Stimulated activated naive CD8-positive, alpha-beta T cell treated with anti-CD3 and anti-CD28 coated beads, Interleukin-15, Interleukin-2, amounts not matched to agents 100 ng/mL and 50 ng/mL, for 24 hours (primary cell): ENCODE data around the gene POLR2H.

ENCODE experiments used
- H3K27ac Mint-ChIP-seq: one replicate; pipeline ENCODE4 v1.8.0; 2021; ENCODE audit warnings: mild to moderate bottlenecking, mixed read lengths
- H3K27me3 Mint-ChIP-seq: one replicate; pipeline ENCODE4 v1.8.0; 2021; ENCODE audit warnings: mixed read lengths
- H3K36me3 Mint-ChIP-seq: one replicate; pipeline ENCODE4 v1.8.0; 2021; ENCODE audit warnings: low read depth, mixed read lengths
- H3K4me1 Mint-ChIP-seq: one replicate; pipeline ENCODE4 v1.8.0; 2021; ENCODE audit warnings: low read depth, mixed read lengths
- H3K4me3 Mint-ChIP-seq: one replicate; pipeline ENCODE4 v1.8.0; 2021; ENCODE audit warnings: mild to moderate bottlenecking, mixed read lengths
- H3K9me3 Mint-ChIP-seq: one replicate; pipeline ENCODE4 v1.8.0; 2021; ENCODE audit warnings: mixed read lengths

The POLR2H gene

DNA sequence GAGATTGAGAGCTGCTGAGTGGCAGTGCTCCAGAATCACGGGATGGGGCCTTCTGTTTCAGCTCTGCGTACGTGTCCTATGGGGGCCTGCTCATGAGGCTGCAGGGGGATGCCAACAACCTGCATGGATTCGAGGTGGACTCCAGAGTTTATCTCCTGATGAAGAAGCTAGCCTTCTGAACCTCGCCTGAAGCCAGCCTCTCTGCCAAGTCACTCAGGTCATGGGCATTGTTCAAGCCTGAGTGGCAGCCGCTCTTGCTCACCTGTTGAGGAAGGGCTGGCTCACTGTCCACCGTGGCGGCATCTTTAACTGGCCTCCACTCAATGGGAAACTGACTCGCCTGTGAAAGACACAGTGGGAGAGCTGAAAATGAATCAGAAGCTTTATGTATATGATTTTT lies 6.6 kb downstream of the POLR2H start:
- no peaks in the 10 kb centered on the region for H3K27me3 Mint-ChIP-seq
- peaks cover 60% of the 10 kb centered on the region for H3K36me3 Mint-ChIP-seq
- peaks cover 30% of the 10 kb centered on the region for H3K4me1 Mint-ChIP-seq
- no peaks in the 10 kb centered on the region for H3K9me3 Mint-ChIP-seq
- H3K4me3 Mint-ChIP-seq, result no peak overlapping the region
- peak overlapping the region; percentile 0 for H3K27ac Mint-ChIP-seq

DNA sequence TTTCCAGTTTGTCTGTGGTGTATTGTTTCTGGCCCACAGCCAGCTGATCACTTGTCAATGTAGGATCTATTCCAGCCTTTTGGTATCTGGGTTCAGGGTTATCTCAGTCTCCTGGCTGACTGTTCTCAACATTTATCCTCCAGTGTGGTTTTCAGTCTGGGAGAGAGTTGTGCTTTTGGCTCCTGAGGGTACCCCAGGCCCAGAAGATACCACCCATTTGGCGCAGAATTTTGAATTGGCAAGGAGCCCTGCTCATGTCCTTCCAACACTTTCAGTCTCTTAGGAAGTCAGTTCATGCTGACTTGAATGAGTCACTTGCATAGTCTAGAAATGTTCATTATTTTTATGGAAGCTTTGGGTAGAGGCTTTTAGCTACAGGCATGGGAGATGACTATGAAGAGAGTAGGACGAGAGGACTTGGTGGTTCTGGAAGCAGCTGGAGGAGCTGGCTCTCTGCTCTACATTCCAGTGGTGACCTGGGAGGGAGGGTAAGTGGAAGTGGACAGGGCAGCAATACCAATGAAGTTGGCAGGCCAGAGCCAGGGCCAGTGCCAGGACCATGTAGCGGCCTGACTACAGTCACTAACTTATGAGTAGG lies 7.2 kb downstream of the POLR2H start:
- Mint-ChIP-seq H3K36me3 (peaks cover 54% of the 10 kb centered on the region), H3K27ac (no peak overlapping the region), H3K4me3 (no peak overlapping the region), H3K4me1 (peaks cover 24% of the 10 kb centered on the region), H3K9me3 (no peaks in the 10 kb centered on the region), H3K27me3 (no peaks in the 10 kb centered on the region)

DNA sequence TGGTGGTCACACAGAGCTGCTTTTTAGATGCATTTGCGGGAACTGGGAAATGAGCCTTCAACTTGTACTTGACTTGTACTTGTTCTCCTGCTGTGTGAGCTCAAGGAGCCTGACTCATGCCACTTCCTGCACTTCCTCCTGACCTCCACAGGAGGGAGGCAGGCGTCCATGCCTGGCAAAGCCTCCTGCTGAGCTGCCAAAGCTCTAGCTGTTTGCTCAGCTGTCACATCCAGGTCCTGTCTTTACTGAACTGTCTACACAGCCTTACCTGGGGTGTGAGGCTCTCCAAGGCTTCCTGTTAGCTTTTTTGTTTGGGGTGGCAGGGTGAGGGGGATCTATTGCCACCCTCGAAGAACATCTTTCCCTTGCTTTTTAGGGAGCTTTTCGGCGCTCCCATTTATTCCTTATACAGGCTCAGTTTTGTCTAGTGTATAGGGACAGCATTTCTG lies 10.1 kb downstream of the POLR2H start:
- Mint-ChIP-seq H3K27me3 (no peaks in the 10 kb centered on the region), H3K9me3 (no peaks in the 10 kb centered on the region), H3K4me3 (no peak overlapping the region), H3K4me1 (peaks cover 2% of the 10 kb centered on the region), H3K36me3 (peaks cover 33% of the 10 kb centered on the region), H3K27ac (no peak overlapping the region)

DNA sequence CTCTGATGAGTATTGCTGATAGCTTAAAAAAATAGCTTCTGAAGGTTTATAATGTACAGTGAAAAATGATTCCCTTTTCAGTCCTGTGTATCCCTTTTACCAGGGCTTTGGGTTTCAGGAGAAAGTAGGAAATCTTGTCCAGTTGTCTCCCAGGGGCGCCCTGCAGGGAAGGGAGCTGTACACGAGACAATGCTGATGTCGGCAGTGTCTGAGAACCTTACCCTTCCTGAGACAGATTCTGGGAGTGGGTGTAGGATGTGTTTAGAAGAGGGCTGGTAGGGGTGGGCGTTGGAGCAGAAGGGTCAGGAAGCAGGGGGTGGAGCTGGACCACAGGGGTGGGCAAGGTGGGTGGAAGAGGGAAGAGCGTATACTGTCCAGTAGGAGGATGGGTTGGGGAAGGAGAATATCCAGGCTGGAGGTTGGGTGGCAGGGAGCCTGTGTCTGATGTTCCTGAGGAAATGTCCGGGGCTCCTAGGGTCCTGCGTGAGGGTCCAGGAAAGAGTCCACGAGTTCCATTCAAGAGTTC lies 10.8 kb downstream of the POLR2H start:
- no peaks in the 10 kb centered on the region for H3K4me1 Mint-ChIP-seq
- peaks cover under 1% of the 10 kb centered on the region for H3K27me3 Mint-ChIP-seq
- peaks cover 25% of the 10 kb centered on the region for H3K36me3 Mint-ChIP-seq
- no peaks in the 10 kb centered on the region for H3K9me3 Mint-ChIP-seq
- no peak overlapping the region for H3K4me3 Mint-ChIP-seq
- H3K27ac Mint-ChIP-seq, result no peak overlapping the region

DNA sequence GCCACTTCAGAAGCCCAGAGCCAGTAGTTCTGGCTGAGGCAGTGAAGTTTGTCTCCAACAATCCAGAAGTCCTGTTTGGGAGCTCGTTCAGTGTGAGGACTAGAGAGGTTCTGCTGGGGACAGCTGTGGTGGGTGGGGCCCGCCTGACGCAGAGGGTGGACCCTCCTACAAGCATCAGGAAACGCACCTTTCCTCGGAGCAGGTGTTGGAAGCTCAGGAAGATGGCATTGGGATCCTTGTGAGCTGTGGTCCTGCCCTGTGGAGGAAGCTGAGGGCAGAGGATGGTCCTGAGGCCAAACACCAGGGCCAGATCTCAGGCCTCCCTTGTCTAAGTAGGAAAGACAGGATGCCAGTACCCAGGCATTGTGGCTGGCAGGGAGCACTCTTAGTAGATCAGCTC lies 11.4 kb downstream of the POLR2H start:
- H3K9me3 Mint-ChIP-seq, result no peaks in the 10 kb centered on the region
- no peak overlapping the region for H3K27ac Mint-ChIP-seq
- H3K27me3 Mint-ChIP-seq, result peaks cover 5% of the 10 kb centered on the region
- no peaks in the 10 kb centered on the region for H3K4me1 Mint-ChIP-seq
- H3K4me3 Mint-ChIP-seq, result no peak overlapping the region
- H3K36me3 Mint-ChIP-seq, result peaks cover 21% of the 10 kb centered on the region

DNA sequence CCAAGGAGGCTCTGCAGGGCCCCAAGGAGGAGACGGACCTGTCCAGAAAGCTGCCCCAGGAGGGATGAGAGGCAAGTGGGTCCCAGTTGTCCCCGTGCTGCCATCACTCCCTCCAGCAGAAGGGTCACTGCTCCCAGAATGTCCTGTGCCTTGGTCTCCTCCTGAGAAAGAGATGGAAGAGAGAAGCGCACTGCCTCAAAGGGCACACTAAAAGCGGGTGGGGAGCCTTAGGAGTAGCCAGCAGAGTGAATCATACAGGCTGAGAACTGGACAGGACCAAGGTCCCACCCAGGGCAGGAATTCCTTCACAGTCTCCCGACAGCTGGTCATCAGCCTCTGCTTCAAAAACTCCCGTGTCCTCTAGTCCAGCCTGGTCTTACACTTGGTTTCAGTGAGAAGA lies 11.9 kb downstream of the POLR2H start:
- H3K36me3 Mint-ChIP-seq, result peaks cover 16% of the 10 kb centered on the region
- no peak overlapping the region for H3K4me3 Mint-ChIP-seq
- no peaks in the 10 kb centered on the region for H3K4me1 Mint-ChIP-seq
- peaks cover 11% of the 10 kb centered on the region for H3K27me3 Mint-ChIP-seq
- H3K9me3 Mint-ChIP-seq, result no peaks in the 10 kb centered on the region
- H3K27ac Mint-ChIP-seq, result no peak overlapping the region

DNA sequence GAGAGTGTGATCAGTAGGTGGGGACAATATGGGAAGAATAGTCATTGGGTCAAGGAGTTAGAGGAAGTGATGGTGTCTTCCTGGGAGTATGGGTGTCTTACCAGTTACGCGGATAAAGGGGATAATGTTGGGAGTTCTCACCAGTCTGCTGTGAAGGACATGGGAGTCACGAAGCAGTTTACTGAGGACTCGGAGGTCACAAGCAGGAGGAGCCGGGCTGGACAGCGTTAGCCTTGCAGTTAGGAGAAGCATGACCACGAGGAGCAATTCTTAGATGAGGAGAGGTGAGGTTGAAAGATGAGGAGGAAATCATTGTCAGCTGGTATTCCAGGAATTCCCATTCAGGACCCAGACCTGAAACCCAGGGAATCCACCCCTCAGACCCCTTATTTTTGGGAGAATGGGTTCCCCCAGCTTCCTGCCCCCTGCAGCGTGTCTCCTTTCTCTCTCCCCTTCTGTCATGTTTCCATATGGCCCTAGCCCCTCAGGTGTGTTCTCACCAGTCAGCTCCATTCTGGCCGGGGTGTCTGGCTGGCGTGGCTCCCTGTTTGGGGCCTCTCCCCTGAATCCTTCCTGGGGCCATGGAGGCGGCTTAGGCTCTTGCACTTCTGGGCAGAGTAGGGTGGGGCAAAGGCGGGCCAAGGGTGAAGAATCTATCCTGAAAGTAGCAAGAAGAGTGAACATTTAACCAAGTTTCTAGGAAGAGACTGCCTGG lies 14.4 kb downstream of the POLR2H start:
- Mint-ChIP-seq H3K4me1 (peaks cover 7% of the 10 kb centered on the region), H3K27ac (no peak overlapping the region), H3K4me3 (no peak overlapping the region), H3K27me3 (peaks cover 23% of the 10 kb centered on the region), H3K9me3 (no peaks in the 10 kb centered on the region), H3K36me3 (no peaks in the 10 kb centered on the region)

DNA sequence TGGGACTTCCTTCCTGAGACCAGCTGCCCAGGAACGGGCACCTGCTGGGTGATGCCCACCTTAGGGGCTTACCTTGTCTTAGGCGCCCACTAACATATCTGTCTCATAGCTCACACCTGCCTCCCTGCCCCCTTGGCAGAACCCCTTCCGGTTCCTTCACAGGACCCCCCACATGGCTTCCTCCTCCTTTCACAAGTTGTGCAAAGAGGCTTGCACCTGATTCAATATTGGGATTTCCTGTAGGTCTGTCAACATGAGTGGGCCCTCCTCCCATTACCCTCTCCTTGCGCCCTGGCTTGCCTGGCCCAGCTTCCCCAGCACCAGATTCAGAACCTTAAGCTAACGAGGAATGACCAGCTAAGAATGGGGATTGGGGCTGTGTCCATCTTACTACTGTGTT lies 15.9 kb downstream of the POLR2H start:
- H3K9me3 Mint-ChIP-seq, result no peaks in the 10 kb centered on the region
- H3K27me3 Mint-ChIP-seq, result peaks cover 38% of the 10 kb centered on the region
- peaks cover 8% of the 10 kb centered on the region for H3K4me1 Mint-ChIP-seq
- H3K27ac Mint-ChIP-seq, result no peak overlapping the region
- no peaks in the 10 kb centered on the region for H3K36me3 Mint-ChIP-seq
- no peak overlapping the region for H3K4me3 Mint-ChIP-seq

DNA sequence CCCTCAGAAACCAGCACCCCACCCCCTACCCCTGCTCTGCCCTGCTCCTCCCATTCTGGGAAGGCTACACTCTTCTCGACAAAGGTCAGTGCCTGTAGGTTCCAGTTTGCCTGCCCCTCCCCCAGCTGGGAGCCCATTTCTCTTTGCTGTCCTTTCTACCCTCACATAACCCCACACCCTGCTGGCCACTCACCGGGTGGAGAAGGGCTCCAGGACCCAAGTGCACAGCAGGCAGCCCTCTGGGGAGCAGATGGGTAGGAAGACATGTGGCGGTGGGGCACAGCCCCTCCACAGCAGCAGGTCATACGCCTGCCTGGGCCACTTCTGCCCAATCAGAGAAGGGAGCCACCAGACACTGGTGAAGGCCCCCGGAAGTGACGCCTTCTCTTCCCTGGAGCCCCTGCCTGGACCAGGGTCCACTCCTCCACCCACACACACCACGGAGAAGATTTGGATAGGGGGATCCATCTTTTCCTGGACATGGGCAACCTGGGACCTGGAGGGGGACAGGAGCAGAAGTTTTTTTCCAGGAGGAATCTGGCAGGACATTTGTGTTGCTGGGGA lies 16.5 kb downstream of the POLR2H start, which contains the start of gene THPO:
THPO (minus strand) TSS at position 326 of the 564 bp plus-strand sequence. CDS start 1,948 bp downstream, outside the sequence.
- H3K27ac Mint-ChIP-seq, result peak within 1 kb of the TSS; percentile 6
- no peaks in the 10 kb centered on the region for H3K36me3 Mint-ChIP-seq
- H3K9me3 Mint-ChIP-seq, result no peaks in the 10 kb centered on the region
- H3K4me1 Mint-ChIP-seq, result peaks cover 8% of the 10 kb centered on the region
- peak within 1 kb of the TSS; percentile 61 for H3K4me3 Mint-ChIP-seq
- H3K27me3 Mint-ChIP-seq, result peaks cover 44% of the 10 kb centered on the region

DNA sequence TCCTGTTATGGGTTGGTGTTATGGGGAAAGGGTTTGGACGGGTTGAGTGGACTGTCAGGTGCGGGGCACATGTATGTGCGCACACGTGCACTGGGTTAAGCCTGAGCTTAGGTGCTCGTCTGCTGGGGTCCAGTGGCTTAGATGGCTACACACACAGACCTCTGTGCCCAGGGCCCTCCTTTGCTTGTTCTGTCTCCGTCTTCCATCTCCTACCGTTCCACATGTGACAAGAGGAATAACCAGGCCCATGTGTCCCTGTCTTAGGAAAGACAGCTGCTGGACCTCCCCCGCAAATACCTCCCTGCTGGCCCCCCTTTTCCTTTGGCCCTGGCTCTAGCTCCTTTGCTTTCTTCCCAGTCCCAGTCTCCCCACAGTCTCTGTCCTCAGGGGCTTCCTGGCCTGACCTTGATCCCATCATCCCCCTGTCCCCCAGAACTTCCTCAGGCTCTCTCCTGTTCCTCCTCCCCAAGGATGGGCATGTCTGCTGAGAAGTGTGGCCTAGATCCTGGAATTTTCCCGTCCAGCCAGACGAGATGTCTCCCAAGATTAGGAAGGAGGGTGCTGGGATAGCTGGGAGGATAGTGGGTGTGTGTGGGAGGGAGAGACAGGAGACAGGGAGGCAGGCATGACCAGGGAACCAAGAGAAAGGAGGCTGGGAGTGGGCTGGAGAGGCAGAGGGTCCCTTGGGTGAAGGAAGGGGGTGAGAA lies 17.3 kb downstream of the POLR2H start:
- H3K9me3 Mint-ChIP-seq, result no peaks in the 10 kb centered on the region
- H3K27me3 Mint-ChIP-seq, result peaks cover 48% of the 10 kb centered on the region
- H3K4me1 Mint-ChIP-seq, result peaks cover 8% of the 10 kb centered on the region
- H3K4me3 Mint-ChIP-seq, result peak overlapping the region; percentile 61
- no peaks in the 10 kb centered on the region for H3K36me3 Mint-ChIP-seq
- peak overlapping the region; percentile 6 for H3K27ac Mint-ChIP-seq

DNA sequence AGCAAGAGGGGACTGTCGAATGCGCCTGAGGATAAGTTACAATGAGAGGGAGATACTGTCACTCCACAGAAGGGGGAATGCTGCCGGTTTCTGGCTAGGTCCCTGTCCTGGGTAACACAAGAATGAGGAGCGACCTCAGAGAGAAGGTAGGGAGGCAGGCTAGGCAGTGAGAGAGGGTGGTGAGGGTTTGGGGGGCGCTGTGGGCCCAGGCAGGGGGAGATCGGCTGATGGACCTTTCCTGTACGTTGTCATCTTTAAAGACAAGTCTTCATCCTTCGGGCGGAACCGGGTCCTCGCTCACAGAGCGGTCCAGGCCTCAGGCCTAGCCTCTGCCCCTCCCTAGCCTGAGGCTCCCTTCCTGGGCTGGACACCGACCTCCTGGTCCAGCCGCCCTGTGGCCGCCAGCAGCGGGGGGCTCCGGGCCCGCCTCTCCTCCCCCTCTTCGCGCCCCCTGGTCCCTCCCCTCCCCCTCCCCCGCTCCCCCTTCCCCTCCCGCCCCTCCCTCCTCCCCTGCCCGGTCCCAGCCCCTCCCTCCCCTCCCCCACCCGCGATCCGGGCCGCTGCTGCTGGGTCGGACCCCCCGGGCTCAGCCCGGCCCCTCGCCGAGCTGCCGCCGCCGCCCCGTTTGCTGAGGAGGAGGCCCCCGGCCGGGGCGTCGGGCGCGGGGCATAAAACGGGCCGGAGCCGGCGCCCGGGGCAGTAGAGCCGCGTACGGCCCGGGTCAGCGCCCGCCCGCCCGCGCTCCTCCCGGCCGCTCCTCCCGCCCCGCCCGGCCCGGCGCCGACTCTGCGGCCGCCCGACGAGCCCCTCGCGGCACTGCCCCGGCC lies 18.1 kb downstream of the POLR2H start, which contains the start of gene CHRD:
CHRD (plus strand) TSS at position 697 of the 827 bp plus-strand sequence. CDS start 265 bp downstream, outside the sequence.
- no peaks in the 10 kb centered on the region for H3K36me3 Mint-ChIP-seq
- H3K9me3 Mint-ChIP-seq, result no peaks in the 10 kb centered on the region
- no peak within 1 kb of the TSS for H3K27ac Mint-ChIP-seq
- peak within 1 kb of the TSS; percentile 67 for H3K4me3 Mint-ChIP-seq
- H3K27me3 Mint-ChIP-seq, result peaks cover 54% of the 10 kb centered on the region
- H3K4me1 Mint-ChIP-seq, result peaks cover 8% of the 10 kb centered on the region

DNA sequence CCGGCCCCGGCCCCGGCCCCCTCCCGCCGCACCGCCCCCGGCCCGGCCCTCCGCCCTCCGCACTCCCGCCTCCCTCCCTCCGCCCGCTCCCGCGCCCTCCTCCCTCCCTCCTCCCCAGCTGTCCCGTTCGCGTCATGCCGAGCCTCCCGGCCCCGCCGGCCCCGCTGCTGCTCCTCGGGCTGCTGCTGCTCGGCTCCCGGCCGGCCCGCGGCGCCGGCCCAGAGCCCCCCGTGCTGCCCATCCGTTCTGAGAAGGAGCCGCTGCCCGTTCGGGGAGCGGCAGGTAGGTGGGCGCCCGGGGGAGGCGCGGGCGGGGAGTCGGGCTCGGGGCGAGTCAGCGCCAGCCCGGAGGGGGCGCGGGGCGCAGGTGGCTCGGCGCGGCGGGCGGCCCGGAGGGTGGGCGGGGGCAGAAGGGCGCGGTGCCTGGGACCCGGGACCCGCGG lies 18.7 kb downstream of the POLR2H start:
- no peak overlapping the region for H3K4me3 Mint-ChIP-seq
- peaks cover 8% of the 10 kb centered on the region for H3K4me1 Mint-ChIP-seq
- peaks cover 54% of the 10 kb centered on the region for H3K27me3 Mint-ChIP-seq
- no peaks in the 10 kb centered on the region for H3K9me3 Mint-ChIP-seq
- H3K27ac Mint-ChIP-seq, result no peak overlapping the region
- no peaks in the 10 kb centered on the region for H3K36me3 Mint-ChIP-seq

DNA sequence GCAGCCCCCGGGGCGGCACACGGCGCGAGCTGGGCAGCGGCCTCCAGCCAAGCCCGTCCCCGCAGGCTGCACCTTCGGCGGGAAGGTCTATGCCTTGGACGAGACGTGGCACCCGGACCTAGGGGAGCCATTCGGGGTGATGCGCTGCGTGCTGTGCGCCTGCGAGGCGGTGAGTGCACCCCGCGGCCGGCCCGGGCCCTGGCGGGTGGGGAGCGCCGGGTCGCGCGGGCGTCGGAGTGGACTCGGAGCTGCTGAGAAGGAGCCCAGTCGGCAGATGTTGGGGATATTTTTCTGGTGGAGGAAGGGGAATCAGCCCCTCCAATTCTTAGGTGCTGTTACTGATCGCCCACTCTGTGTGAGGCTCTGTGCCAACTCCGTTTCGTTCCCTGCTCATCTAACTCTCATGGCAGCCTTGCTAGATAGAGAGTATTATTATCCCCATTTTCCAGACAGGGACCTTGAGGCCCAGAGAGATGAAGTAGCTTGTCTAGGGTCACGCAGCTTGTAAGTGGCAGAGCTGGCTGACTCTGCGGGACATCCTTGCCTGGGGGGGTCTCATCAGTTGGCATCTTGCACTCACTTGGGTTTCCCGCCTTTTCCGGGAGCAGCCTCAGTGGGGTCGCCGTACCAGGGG lies 19.2 kb downstream of the POLR2H start:
- H3K4me3 Mint-ChIP-seq, result peak overlapping the region; percentile 67
- H3K9me3 Mint-ChIP-seq, result no peaks in the 10 kb centered on the region
- H3K27ac Mint-ChIP-seq, result no peak overlapping the region
- H3K4me1 Mint-ChIP-seq, result peaks cover 8% of the 10 kb centered on the region
- peaks cover 54% of the 10 kb centered on the region for H3K27me3 Mint-ChIP-seq
- no peaks in the 10 kb centered on the region for H3K36me3 Mint-ChIP-seq
